Activated CD8-positive, alpha-beta memory T cell treated with anti-CD3 and anti-CD28 coated beads, Interleukin-2, amount 50 U/mL, for 24 hours (primary cell): Measurements from ENCODE around the gene SMYD3.
"Not testable (repeated sequence)": the region's sequence is repeated elsewhere in the genome, so short reads cannot be mapped to it uniquely, and the experiment has no call there.

Experiments used
- DNase-seq: peaks from one replicate; pipeline ENCODE4 v3.0.0-alpha.2; 2020; ENCODE audit errors: extremely low read depth

The SMYD3 gene

GRCh38 chr1:245802941-245803665 lies 704.0 kb downstream of the SMYD3 start:
- no peak for DNase-seq

- DNase-seq = no peak
Observed at GRCh38 chr1:245800901-245801605, 706.0 kb downstream of the SMYD3 start.

GRCh38 chr1:245798349-245798711 lies 708.7 kb downstream of the SMYD3 start:
- no peak for DNase-seq

GRCh38 chr1:245797592-245798348 lies 709.3 kb downstream of the SMYD3 start:
- no peak for DNase-seq

GRCh38 chr1:245791410-245792312 lies 715.4 kb downstream of the SMYD3 start:
- no peak for DNase-seq

GRCh38 chr1:245790441-245790840 lies 716.6 kb downstream of the SMYD3 start:
- no peak for DNase-seq

- no peak for DNase-seq
Observed at GRCh38 chr1:245788886-245789285, 718.2 kb downstream of the SMYD3 start.

- DNase-seq = no peak
Observed at GRCh38 chr1:245788269-245788668, 718.8 kb downstream of the SMYD3 start.

- no peak for DNase-seq
Observed at GRCh38 chr1:245786948-245787347, 720.1 kb downstream of the SMYD3 start.

- DNase-seq = no peak
Observed at GRCh38 chr1:245779797-245780755, 727.0 kb downstream of the SMYD3 start.

- no peak for DNase-seq
Observed at GRCh38 chr1:245777752-245778151, 729.3 kb downstream of the SMYD3 start.

GRCh38 chr1:245776694-245777332 lies 730.3 kb downstream of the SMYD3 start:
- DNase-seq = no peak

- DNase-seq = no peak
Observed at GRCh38 chr1:245776139-245776538, 730.9 kb downstream of the SMYD3 start.

- not testable (repeated sequence) for DNase-seq
Observed at GRCh38 chr1:245774931-245775330, 732.1 kb downstream of the SMYD3 start.

GRCh38 chr1:245774196-245774595 lies 732.9 kb downstream of the SMYD3 start:
- no peak for DNase-seq

GRCh38 chr1:245773344-245773743 lies 733.7 kb downstream of the SMYD3 start:
- DNase-seq = no peak

- DNase-seq = no peak
Observed at GRCh38 chr1:245772739-245773138, 734.3 kb downstream of the SMYD3 start.

GRCh38 chr1:245772325-245772724 lies 734.8 kb downstream of the SMYD3 start:
- no peak for DNase-seq

- no peak for DNase-seq
Observed at GRCh38 chr1:245771511-245772281, 735.4 kb downstream of the SMYD3 start.
